SIG-M5 treated with dmso at 0.1 percent for 504 hours (cell line): Measurements from ENCODE around the gene PMPCB.

Experiments used
- DNase-seq: peaks from one replicate; lab custom pipeline; 2025; ENCODE audit not compliant: unreplicated experiment; lab: John Stamatoyannopoulos, UW

The PMPCB gene

GRCh38 chr7:103325744-103326143 is 28.5 kb downstream of the PMPCB start:
- DNase-seq, result no peak

GRCh38 chr7:103336761-103337160 is 39.5 kb downstream of the PMPCB start:
- DNase-seq, result peak; percentile 57

DNA sequence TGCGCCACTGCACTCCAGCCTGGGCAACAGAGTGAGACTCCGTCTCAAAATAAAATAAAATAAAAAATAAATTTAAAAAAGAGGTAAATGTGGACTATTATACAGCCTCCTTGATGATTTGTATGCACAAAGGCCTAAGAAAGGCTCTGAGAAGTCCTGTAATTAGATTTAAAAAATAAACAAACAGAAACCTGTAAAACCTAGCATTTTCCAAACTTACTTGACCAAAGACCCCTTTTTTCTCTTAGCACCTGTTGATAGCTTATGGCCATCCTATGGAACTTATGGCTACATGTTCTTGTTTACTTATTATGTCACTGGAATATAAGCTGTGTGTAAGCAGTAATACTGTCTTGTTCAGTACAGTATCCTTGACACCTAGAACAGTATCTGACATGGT is 41.6 kb downstream of the PMPCB start:
- DNase-seq, result no peak

DNA sequence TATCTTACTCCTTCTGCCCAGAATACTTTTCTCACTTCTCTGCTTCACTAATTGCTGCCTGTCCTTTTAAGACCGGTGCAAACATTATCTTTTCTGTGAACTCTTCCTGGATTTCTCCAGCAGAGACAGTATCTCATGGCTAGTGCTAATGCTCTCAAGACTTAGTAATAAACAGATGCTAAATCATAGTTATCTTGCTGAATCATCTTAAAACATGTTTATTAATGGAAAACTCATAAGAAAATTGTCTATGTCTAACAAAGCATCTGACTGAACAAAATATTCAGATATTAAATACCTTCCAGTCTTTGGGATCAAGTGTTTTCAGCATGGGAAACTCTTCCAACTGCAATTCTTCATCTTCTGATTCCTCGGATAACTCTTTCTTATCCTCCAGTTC is 44.2 kb downstream of the PMPCB start:
- no peak for DNase-seq

DNA sequence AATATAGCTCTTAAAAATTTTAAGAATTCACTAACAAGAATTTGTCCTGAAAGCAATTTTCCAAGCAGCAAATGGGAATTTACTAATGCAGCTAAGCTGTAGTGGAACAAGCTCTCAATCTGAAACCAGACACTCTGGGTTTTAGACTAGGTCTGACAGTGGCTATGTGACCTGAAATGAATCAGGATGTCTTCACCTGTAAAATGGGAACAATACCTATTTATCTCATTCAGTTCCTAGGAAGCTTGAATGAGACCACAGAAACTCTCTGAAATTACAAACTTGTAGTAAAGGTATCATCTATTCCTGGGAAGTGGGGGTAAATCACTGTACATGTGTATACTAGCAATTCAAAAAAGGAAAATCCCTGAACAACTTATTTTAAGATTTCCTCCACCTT is 46.1 kb downstream of the PMPCB start:
- DNase-seq, result no peak

- DNase-seq, result peak; percentile 55
Measured at GRCh38 chr7:103343758-103344452, 46.7 kb downstream of the PMPCB start.

- DNase-seq, result peak; percentile 94
Measured at GRCh38 chr7:103344453-103345149, 47.4 kb downstream of the PMPCB start, which contains the start of gene DNAJC2. Gene DNAJC2, minus strand, starts transcription at chr7:103344767. Its CDS starts 145 bp downstream, at chr7:103344622.

DNA sequence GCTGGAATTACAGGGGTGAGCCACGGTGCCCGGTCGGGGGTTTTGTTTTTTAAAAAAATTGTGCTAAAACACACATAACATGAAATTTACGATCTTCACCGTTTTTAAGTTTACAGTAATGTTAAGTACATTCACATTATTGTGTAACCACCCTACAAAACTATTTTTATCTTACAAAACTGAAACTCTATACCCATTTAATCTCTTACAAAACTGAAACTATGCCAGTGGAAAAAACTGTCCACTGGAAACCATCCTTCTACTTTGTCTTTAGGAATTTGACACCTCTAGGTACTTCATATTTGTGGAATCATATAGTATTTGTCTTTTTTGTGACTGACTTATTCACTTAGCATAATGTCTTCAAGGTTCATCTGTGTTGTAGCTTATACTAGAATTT is 49.2 kb downstream of the PMPCB start:
- peak; percentile 28 for DNase-seq

DNA sequence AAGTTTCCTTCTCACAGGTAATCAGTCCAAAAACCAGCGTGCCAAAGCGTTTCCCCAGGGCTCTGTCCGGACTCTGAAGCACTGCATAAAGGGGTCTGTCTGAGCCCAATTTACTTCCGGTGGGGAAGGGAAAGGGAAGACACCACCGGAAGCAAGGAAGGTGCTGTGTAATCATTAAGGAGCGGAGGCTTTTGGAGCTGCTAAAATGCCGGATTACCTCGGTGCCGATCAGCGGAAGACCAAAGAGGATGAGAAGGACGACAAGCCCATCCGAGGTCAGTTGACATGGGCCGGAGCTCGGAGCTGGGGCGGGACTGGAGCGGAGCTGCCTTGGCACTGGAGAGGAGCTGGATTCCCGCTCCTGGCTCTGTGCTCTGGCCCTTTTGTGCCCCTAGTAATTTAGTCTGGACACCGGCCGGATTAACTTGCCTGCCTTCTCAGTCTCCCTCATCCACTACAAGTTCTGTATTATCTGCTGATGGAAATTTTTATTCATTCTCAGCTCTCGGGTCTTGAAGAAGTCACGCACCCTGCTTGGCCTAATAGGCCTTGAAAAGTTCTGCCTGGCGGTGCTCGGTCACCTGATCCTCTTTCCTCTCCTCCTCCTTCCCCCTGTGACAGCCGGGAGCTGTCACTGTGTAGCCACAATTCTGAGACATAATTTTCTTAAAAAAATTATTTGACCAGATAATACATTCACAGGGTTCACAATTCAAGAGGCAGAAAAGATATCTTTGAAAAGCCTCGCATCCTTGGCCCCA is 50.5 kb downstream of the PMPCB start, which contains the start of gene PSMC2:
TSS of gene PSMC2 (plus strand) at position 137 of the 761 bp plus-strand sequence. CDS start at position 206, 69 bp downstream.
- DNase-seq, result peak; percentile 94

DNA sequence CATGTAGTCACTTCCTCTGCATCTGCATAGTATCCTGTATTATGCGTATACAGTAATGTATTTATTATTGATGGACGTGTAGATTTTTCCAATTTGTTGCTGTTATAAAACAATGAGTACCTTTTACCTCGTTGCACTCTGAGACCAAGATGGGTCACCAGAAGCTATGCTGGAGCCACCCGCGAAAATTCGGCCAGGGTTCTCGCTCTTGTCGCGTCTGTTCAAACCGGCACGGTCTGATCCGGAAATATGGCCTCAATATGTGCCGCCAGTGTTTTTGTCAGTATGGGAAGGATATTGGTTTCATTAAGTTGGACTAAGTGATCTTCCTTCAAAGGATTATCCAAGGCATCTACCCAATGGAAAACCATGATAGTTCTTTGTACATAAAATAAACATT is 51.2 kb downstream of the PMPCB start:
- peak; percentile 5 for DNase-seq

GRCh38 chr7:103348959-103349358 is 51.7 kb downstream of the PMPCB start:
- DNase-seq, result no peak

GRCh38 chr7:103349805-103350204 is 52.6 kb downstream of the PMPCB start:
- peak; percentile 36 for DNase-seq
